CD14-positive monocyte (primary cell): ENCODE results near the gene SOCS3. TPM values are rescaled to one million over a fixed set of nuclear protein-coding genes. Genes with fewer than 3 reads are reported as not detected.

Source experiments
- DNase-seq, 3 donors: peaks; one replicate each; pipeline ENCODE4 v3.0.0-alpha.2; 2011 to 2022
- H2AFZ ChIP-seq: 2 replicates; pipeline ENCODE4 v1.6.0; 2012; ENCODE audit warnings: mild to moderate bottlenecking, low read depth, low read length, inconsistent platforms; ENCODE audit not compliant: insufficient read depth, poor library complexity, severe bottlenecking
- H3K27ac ChIP-seq, 2 donors: 1 replicate in 1 of 2; 2 replicates in 1 of 2; pipeline ENCODE4 v1.5.1; 2012 to 2013; ENCODE audit warnings: low read length in 2 of 2, control low read depth in 1 of 2, inconsistent platforms in 1 of 2, low read depth in 1 of 2, mild to moderate bottlenecking in 1 of 2
- H3K27me3 ChIP-seq, 2 donors: one replicate each; pipeline versions ENCODE4 v1.6.0 to v1.6.1; 2011 to 2013; ENCODE audit warnings: low read length in 2 of 2; ENCODE audit not compliant: control insufficient read depth in 2 of 2, insufficient read depth in 2 of 2
- H3K36me3 ChIP-seq, 2 donors: replicated peaks in 1 of 2; 1 replicate in 1 of 2; 2 replicates in 1 of 2; pipeline versions ENCODE4 v1.5.1 to v1.6.1; 2012 to 2013; ENCODE audit warnings: low read length in 2 of 2, control low read depth in 1 of 2, inconsistent platforms in 1 of 2, mild to moderate bottlenecking in 1 of 2; ENCODE audit not compliant: insufficient read depth in 2 of 2, control insufficient read depth in 1 of 2
- H3K4me1 ChIP-seq, 2 donors: 1 replicate in 1 of 2; 2 replicates in 1 of 2; pipeline versions ENCODE4 v1.5.1 to v1.6.1; 2012 to 2013; ENCODE audit warnings: low read length in 2 of 2, control low read depth in 1 of 2, inconsistent platforms in 1 of 2, mild to moderate bottlenecking in 1 of 2, moderate library complexity in 1 of 2; ENCODE audit not compliant: insufficient read depth in 2 of 2, control insufficient read depth in 1 of 2
- H3K4me2 ChIP-seq: replicated peaks from 2 replicates; pipeline ENCODE3; 2012; ENCODE audit warnings: low read length, moderate library complexity, mild to moderate bottlenecking; ENCODE audit not compliant: poor library complexity, severe bottlenecking; ENCODE audit errors: extremely low read depth
- H3K4me3 ChIP-seq, 3 experiments: fragments of 200-600 bp in 1 of 3; sonication (generic) in 1 of 3; replicated peaks in 1 of 3; 1 replicate in 2 of 3; 2 replicates in 1 of 3; pipeline ENCODE4 v1.5.1; 2011 to 2013; ENCODE audit warnings: low read length in 3 of 3, mild to moderate bottlenecking in 3 of 3, control low read depth in 2 of 3, low read depth in 2 of 3, inconsistent platforms in 1 of 3, moderate library complexity in 1 of 3
- H3K79me2 ChIP-seq: 2 replicates; pipeline ENCODE4 v1.6.0; 2012; ENCODE audit warnings: mild to moderate bottlenecking, control low read depth, inconsistent platforms, low read length, moderate library complexity; ENCODE audit not compliant: insufficient read depth
- H3K9ac ChIP-seq: 2 replicates; pipeline ENCODE4 v1.6.0; 2017; ENCODE audit warnings: low read length, mild to moderate bottlenecking; ENCODE audit not compliant: insufficient read depth, poor library complexity, severe bottlenecking
- H3K9me3 ChIP-seq, 2 donors: replicated peaks in 1 of 2; 1 replicate in 1 of 2; 2 replicates in 1 of 2; pipeline versions ENCODE4 v1.5.1 to v1.6.1; 2012 to 2013; ENCODE audit warnings: low read length in 2 of 2, control low read depth in 1 of 2; ENCODE audit not compliant: control insufficient read depth in 1 of 2, insufficient read depth in 1 of 2
- H4K20me1 ChIP-seq: 2 replicates; pipeline ENCODE4 v1.6.0; 2012; ENCODE audit warnings: mild to moderate bottlenecking, low read length, control low read depth, moderate library complexity; ENCODE audit not compliant: insufficient read depth
- H3K27ac Mint-ChIP-seq, 7 donors: one replicate each; pipeline ENCODE4 v1.8.0; 2020; ENCODE audit warnings: mild to moderate bottlenecking in 7 of 7, mixed read lengths in 7 of 7, moderate library complexity in 6 of 7, inconsistent platforms in 2 of 7
- H3K27me3 Mint-ChIP-seq, 3 donors: one replicate each; pipeline ENCODE4 v1.8.0; 2021 to 2022; ENCODE audit warnings: low read depth in 3 of 3, mild to moderate bottlenecking in 3 of 3, mixed read lengths in 3 of 3, moderate library complexity in 3 of 3, inconsistent platforms in 1 of 3
- H3K36me3 Mint-ChIP-seq, 2 donors: one replicate each; pipeline ENCODE4 v1.8.0; 2020; ENCODE audit warnings: mixed read lengths in 2 of 2, inconsistent platforms in 1 of 2, mild to moderate bottlenecking in 1 of 2
- H3K4me1 Mint-ChIP-seq: one replicate; pipeline ENCODE4 v1.8.0; 2020; ENCODE audit warnings: mild to moderate bottlenecking, mixed read lengths
- H3K4me3 Mint-ChIP-seq, 2 donors: one replicate each; pipeline ENCODE4 v1.8.0; 2020; ENCODE audit warnings: mild to moderate bottlenecking in 2 of 2, mixed read lengths in 2 of 2, moderate library complexity in 1 of 2
- H3K9me3 Mint-ChIP-seq, 7 donors: one replicate each; pipeline ENCODE4 v1.8.0; 2020 to 2022; ENCODE audit warnings: mixed read lengths in 7 of 7, mild to moderate bottlenecking in 6 of 7, moderate library complexity in 6 of 7, inconsistent platforms in 2 of 7
- WGBS: methylation state at CpG from one replicate; pipeline ENCODE4 v1.1.5; 2013; ENCODE audit warnings: missing lambda C conversion rate; ENCODE audit not compliant: insufficient coverage; 5-methylcytosine and 5-hydroxymethylcytosine counted together
- intact Hi-C, 2 donors: fragments of 100-400 bp; cut with micrococcal nuclease; formaldehyde crosslinking; loops; one replicate each; pipeline versions ENCODE4 v1.15.0 to v1.15.1; 2023
- polyA plus RNA-seq, 3 donors: library from polyadenylated mRNA; depleted of rRNA in 1 of 3; unstranded in 2 of 3; stranded (reverse) in 1 of 3; fragments of 300-500 nt in 2 of 3; fragments of >200 nt in 1 of 3; fragmentation: Illumina TruSeq in 2 of 3; gene quantifications; 1 replicate in 2 of 3; 2 replicates in 1 of 3; pipeline ENCODE4 v1.2.3, GENCODE V29; 2012 to 2021
- TF ChIP-seq, protein P1 (sequence below): fragments of 200-600 bp; IDR thresholded peaks from one replicate; pipeline ENCODE4 v1.8.0; 2022; ENCODE audit warnings: antibody characterized with exemption, mild to moderate bottlenecking

SOCS3 gene
- polyA plus RNA-seq, 3 donors: 123 to 441 (median 144) TPM

DNA sequence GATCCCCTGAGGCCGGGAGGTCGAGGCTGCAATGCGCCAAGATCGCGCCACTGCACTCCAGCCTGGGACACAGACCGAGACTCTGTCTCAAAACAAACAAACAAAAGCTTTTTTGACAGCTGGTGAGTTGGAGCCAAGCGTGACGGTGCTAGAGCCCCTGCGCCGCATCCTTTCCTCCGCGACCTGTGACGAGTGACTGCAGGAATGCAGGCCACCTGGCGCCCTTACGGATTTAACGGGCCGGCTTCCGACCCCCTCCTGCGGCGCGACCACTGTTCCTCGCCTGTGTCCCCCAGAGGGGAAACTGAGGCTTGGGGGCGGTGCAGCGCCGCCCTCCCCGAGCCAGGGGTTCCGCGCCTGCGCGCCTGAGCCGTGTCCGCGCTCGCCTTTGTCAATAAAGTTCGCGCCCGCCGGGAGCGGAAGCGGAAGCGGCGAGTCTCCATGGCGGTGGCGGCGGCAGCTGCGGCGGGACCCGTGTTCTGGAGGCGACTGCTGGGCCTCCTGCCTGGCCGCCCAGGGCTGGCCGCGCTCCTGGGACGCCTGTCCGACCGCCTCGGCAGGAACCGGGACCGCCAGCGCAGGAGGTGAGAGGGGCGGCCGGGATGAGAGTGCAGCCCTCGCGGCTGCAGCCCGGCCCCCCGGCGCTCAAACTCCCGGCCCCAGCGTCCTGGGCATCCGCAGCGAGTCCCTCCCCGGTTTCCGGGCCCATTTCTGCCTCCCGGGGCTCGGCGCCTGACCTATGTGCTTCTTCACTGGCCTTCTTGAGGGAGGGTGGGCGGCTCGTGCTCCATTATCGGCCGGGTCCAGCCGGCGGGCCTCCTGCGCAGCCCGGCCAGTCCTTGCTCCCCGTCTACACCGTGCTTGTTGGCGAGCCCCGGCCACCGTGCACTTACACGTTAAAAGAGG lies 18.6 kb upstream of the SOCS3 start, which contains the start of gene PGS1:
Gene PGS1, plus strand, starts transcription at position 425 of the 906 bp plus-strand sequence. Its CDS starts 17 bp downstream, at position 442.
- Mint-ChIP-seq H3K36me3 (peaks cover 34 to 35% of the 10 kb centered on the region in 2 donors), H3K9me3 (no peaks in the 10 kb centered on the region), H3K27ac (peak within 1 kb of the TSS; percentile 96 to 100 (median 98)), H3K4me1 (peaks cover 80% of the 10 kb centered on the region), H3K4me3 (peak within 1 kb of the TSS; percentile 97 to 98), H3K27me3 (peaks cover 0 to 2% (median 1%) of the 10 kb centered on the region in 3 donors)
- H3K27me3 ChIP-seq: no peaks in the 10 kb centered on the region
- H3K36me3 ChIP-seq: peaks cover 0 to 9% of the 10 kb centered on the region in 2 donors
- peak within 1 kb of the TSS; percentile 94 to 97 for H3K27ac ChIP-seq
- TF ChIP-seq, protein P1, sequence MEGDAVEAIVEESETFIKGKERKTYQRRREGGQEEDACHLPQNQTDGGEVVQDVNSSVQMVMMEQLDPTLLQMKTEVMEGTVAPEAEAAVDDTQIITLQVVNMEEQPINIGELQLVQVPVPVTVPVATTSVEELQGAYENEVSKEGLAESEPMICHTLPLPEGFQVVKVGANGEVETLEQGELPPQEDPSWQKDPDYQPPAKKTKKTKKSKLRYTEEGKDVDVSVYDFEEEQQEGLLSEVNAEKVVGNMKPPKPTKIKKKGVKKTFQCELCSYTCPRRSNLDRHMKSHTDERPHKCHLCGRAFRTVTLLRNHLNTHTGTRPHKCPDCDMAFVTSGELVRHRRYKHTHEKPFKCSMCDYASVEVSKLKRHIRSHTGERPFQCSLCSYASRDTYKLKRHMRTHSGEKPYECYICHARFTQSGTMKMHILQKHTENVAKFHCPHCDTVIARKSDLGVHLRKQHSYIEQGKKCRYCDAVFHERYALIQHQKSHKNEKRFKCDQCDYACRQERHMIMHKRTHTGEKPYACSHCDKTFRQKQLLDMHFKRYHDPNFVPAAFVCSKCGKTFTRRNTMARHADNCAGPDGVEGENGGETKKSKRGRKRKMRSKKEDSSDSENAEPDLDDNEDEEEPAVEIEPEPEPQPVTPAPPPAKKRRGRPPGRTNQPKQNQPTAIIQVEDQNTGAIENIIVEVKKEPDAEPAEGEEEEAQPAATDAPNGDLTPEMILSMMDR: no peak
- H2AFZ ChIP-seq: peak within 1 kb of the TSS; percentile 77
- intact Hi-C loops: no loop called here
- peaks cover 87 to 90% of the 10 kb centered on the region in 2 donors for H3K4me1 ChIP-seq
- WGBS: 2% methylated on average over 88 of the region's 89 CpGs
- H4K20me1 ChIP-seq: no peaks in the 10 kb centered on the region
- H3K79me2 ChIP-seq: peaks cover 54% of the 10 kb centered on the region
- no peaks in the 10 kb centered on the region for H3K9me3 ChIP-seq
- H3K9ac ChIP-seq: peak within 1 kb of the TSS; percentile 98
- peak within 1 kb of the TSS; percentile 86 to 89 (median 86) for H3K4me3 ChIP-seq
- H3K4me2 ChIP-seq: peak within 1 kb of the TSS; percentile 98
- DNase-seq: peak; percentile 70 to 76 (median 75)

DNA sequence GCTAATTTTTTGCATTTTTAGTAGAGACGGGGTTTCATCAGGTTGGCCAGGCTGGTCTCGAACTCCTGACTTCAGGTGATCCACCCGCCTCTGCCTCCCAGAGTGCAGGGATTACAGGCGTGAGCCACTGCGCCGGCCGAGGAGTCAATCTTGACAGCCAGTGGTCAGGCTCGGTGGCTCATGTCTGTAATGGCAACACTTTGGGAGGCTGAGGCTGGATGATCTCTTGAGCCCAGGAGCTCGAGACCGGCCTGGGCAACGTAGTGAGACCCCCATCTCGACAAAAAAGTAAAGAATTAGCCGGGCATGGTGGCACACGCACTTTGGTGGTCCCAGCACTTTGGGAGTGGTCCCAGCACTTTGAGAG lies 18.0 kb upstream of the SOCS3 start:
- H3K9ac ChIP-seq: peak overlapping the region; percentile 98
- DNase-seq: no peak
- H3K36me3 ChIP-seq: peaks cover 0 to 9% of the 10 kb centered on the region in 2 donors
- H4K20me1 ChIP-seq: no peaks in the 10 kb centered on the region
- peak overlapping the region; percentile 86 to 89 (median 86) for H3K4me3 ChIP-seq
- H3K4me1 ChIP-seq: peaks cover 80 to 83% of the 10 kb centered on the region in 2 donors
- H3K27me3 ChIP-seq: no peaks in the 10 kb centered on the region
- Mint-ChIP-seq H3K27ac (peak overlapping the region; percentile 64 to 100 (median 97)), H3K4me3 (peak overlapping the region; percentile 67 to 97), H3K9me3 (no peaks in the 10 kb centered on the region), H3K36me3 (peaks cover 29 to 30% of the 10 kb centered on the region in 2 donors), H3K4me1 (peaks cover 74% of the 10 kb centered on the region), H3K27me3 (peaks cover 0 to 2% (median 1%) of the 10 kb centered on the region in 3 donors)
- peaks cover 48% of the 10 kb centered on the region for H3K79me2 ChIP-seq
- H3K4me2 ChIP-seq: peak overlapping the region; percentile 98
- 65% methylated on average over 14 of the region's 14 CpGs for WGBS
- H3K27ac ChIP-seq: peak overlapping the region; percentile 29 to 97
- TF ChIP-seq, protein P1: no peak
- intact Hi-C loops: no loop called here
- H3K9me3 ChIP-seq: no peaks in the 10 kb centered on the region
- H2AFZ ChIP-seq: peak overlapping the region; percentile 77
